Sigmoid colon (tissue), 7 donors: ENCODE data around the gene RABGAP1L. TPM values are rescaled to one million over a fixed set of nuclear protein-coding genes. Genes with fewer than 3 reads are reported as not detected.

Experiments used
- DNase-seq: peaks from one replicate; pipeline ENCODE4 v3.0.0-alpha.2; 2019
- H3K27ac ChIP-seq, 4 donors: fragments of 200-600 bp; sonication (generic); one replicate each; pipeline ENCODE4 v1.5.1; 2016 to 2019; ENCODE audit warnings: mild to moderate bottlenecking in 1 of 4
- H3K27me3 ChIP-seq, 3 donors: fragments of 200-600 bp; sonication (generic); one replicate each; pipeline ENCODE4 v1.5.1; 2019; ENCODE audit warnings: mild to moderate bottlenecking in 1 of 3
- H3K36me3 ChIP-seq, 4 donors: fragments of 200-600 bp; sonication (generic); one replicate each; pipeline ENCODE4 v1.5.1; 2016 to 2019
- H3K4me1 ChIP-seq, 4 donors: fragments of 200-600 bp; sonication (generic); one replicate each; pipeline ENCODE4 v1.5.1; 2017 to 2019
- H3K4me3 ChIP-seq, 4 donors: fragments of 200-600 bp; sonication (generic); one replicate each; pipeline ENCODE4 v1.5.1; 2017 to 2019; ENCODE audit warnings: mild to moderate bottlenecking in 2 of 4, moderate library complexity in 1 of 4
- H3K9me3 ChIP-seq, 4 donors: fragments of 200-600 bp in 3 of 4; sonication (generic) in 3 of 4; one replicate each; pipeline versions ENCODE4 v1.5.1 to v1.6.1; 2013 to 2019
- CTCF ChIP-seq, 4 experiments: fragments of 450-650 bp in 3 of 4; fragments of 200-600 bp in 1 of 4; IDR thresholded peaks; one replicate each; pipeline ENCODE4 v1.5.1; 2016 to 2019; ENCODE audit warnings: antibody characterized with exemption in 4 of 4, mild to moderate bottlenecking in 3 of 4, moderate library complexity in 2 of 4
- EP300 ChIP-seq, 4 donors: sonication (generic); formaldehyde crosslinking; IDR thresholded peaks; one replicate each; pipeline ENCODE4 v1.6.1; 2017; ENCODE audit warnings: antibody characterized with exemption in 4 of 4
- POLR2A ChIP-seq, 2 donors: fragments of 450-650 bp; IDR thresholded peaks; one replicate each; pipeline ENCODE4 v1.6.1; 2016; ENCODE audit warnings: antibody characterized with exemption in 2 of 2, mild to moderate bottlenecking in 2 of 2, moderate library complexity in 2 of 2
- POLR2AphosphoS5 ChIP-seq, 4 donors: sonication (generic); formaldehyde crosslinking; IDR thresholded peaks; one replicate each; pipeline ENCODE4 v1.6.1; 2017; ENCODE audit warnings: antibody characterized with exemption in 4 of 4
- WGBS, 2 donors: extraction: QIAGEN DNeasy Blood & Tissue Kit; methylation state at CpG; one replicate each; pipeline ENCODE4 v1.1.7; 2013; 5-methylcytosine and 5-hydroxymethylcytosine counted together
- intact Hi-C: fragments of 100-400 bp; cut with DNase I; formaldehyde crosslinking; loops from one replicate; pipeline ENCODE4 v1.15.1; 2023
- polyA plus RNA-seq, 3 donors: library from polyadenylated mRNA; stranded (reverse); fragments of 200-250 nt; gene quantifications; one replicate each; pipeline ENCODE4 v1.2.3, GENCODE V29; 2013
- total RNA-seq, 4 donors: library from RNA; depleted of rRNA; stranded (reverse); fragments of >200 nt; gene quantifications; one replicate each; pipeline ENCODE4 v1.1.0, GENCODE V29; 2016
- donor health status: healthy with polysubstance abuse.
- donor health status: Bipolar disorder and iron deficiency.
- donor health status: healthy.

Gene RABGAP1L
- total and polyA plus RNA-seq, 7 donors: 25.2 to 42.9 (median 35.4) TPM

- H3K4me3 ChIP-seq: peak overlapping the region in 3 of 4 donors; percentile 42 to 56 (median 50)
- DNase-seq: no peak
- no peaks in the 10 kb centered on the region for H3K27me3 ChIP-seq
- peaks cover 0 to 15% (median 6%) of the 10 kb centered on the region in 4 donors for H3K4me1 ChIP-seq
- TF ChIP-seq CTCF (IDR thresholded peaks at IDR 0.05) (no peak), POLR2A (IDR thresholded peaks at IDR 0.05) (no peak), POLR2AphosphoS5 (IDR thresholded peaks at IDR 0.05) (no peak), EP300 (IDR thresholded peaks at IDR 0.05) (no peak)
- peak overlapping the region; percentile 38 to 57 (median 52) for H3K27ac ChIP-seq
- H3K9me3 ChIP-seq: no peaks in the 10 kb centered on the region
- intact Hi-C loops: no loop called here
- H3K36me3 ChIP-seq: no peaks in the 10 kb centered on the region
- WGBS, 2 donors: 33 to 51% methylated on average over 3 of the region's 3 CpGs
Observed at GRCh38 chr1:174799136-174799479, 639.8 kb downstream of the RABGAP1L start.

- Histone ChIP-seq H3K36me3 (no peaks in the 10 kb centered on the region), H3K9me3 (no peaks in the 10 kb centered on the region), H3K27ac (peak overlapping the region; percentile 38 to 57 (median 52)), H3K4me1 (peaks cover 0 to 15% (median 6%) of the 10 kb centered on the region in 4 donors), H3K4me3 (peak overlapping the region; percentile 38 to 56 (median 46)), H3K27me3 (no peaks in the 10 kb centered on the region)
- intact Hi-C loops: no loop called here
- 3 to 20% methylated on average over 10 of the region's 10 CpGs for WGBS, 2 donors
- TF ChIP-seq CTCF (IDR thresholded peaks at IDR 0.05): no peak
- TF ChIP-seq POLR2AphosphoS5 (IDR thresholded peaks at IDR 0.05): no peak
- TF ChIP-seq EP300 (IDR thresholded peaks at IDR 0.05): no peak
- no peak for TF ChIP-seq POLR2A (IDR thresholded peaks at IDR 0.05)
- no peak for DNase-seq
Observed at GRCh38 chr1:174800216-174800851, 641.0 kb downstream of the RABGAP1L start.

GRCh38 chr1:174800876-174801275 is 641.6 kb downstream of the RABGAP1L start:
- intact Hi-C loops: no loop called here
- DNase-seq: no peak
- TF ChIP-seq POLR2A (IDR thresholded peaks at IDR 0.05) (no peak), CTCF (IDR thresholded peaks at IDR 0.05) (no peak), EP300 (IDR thresholded peaks at IDR 0.05) (no peak), POLR2AphosphoS5 (IDR thresholded peaks at IDR 0.05) (no peak)
- 22 to 31% methylated on average over 1 of the region's 1 CpG for WGBS, 2 donors
- Histone ChIP-seq H3K27ac (peak overlapping the region in 2 of 4 donors; percentile 56 to 57), H3K27me3 (no peaks in the 10 kb centered on the region), H3K4me3 (peak overlapping the region in 2 of 4 donors; percentile 50 to 56), H3K4me1 (peaks cover 0 to 15% (median 6%) of the 10 kb centered on the region in 4 donors), H3K9me3 (no peaks in the 10 kb centered on the region), H3K36me3 (no peaks in the 10 kb centered on the region)

GRCh38 chr1:174809755-174810280 is 650.5 kb downstream of the RABGAP1L start:
- intact Hi-C loops: no loop called here
- WGBS, 2 donors: 45 to 69% methylated on average over 2 of the region's 2 CpGs
- no peak for TF ChIP-seq POLR2A (IDR thresholded peaks at IDR 0.05)
- TF ChIP-seq POLR2AphosphoS5 (IDR thresholded peaks at IDR 0.05): no peak
- TF ChIP-seq CTCF (IDR thresholded peaks at IDR 0.05): no peak
- TF ChIP-seq EP300 (IDR thresholded peaks at IDR 0.05): no peak
- Histone ChIP-seq H3K27ac (no peak overlapping the region), H3K36me3 (peaks cover 0 to 3% (median 0%) of the 10 kb centered on the region in 4 donors), H3K9me3 (no peaks in the 10 kb centered on the region), H3K4me3 (no peak overlapping the region), H3K4me1 (no peaks in the 10 kb centered on the region), H3K27me3 (no peaks in the 10 kb centered on the region)
- DNase-seq: no peak
